Measurements from ENCODE around the gene RAP1GAP2. TPM values are rescaled to one million over a fixed set of nuclear protein-coding genes. Genes with fewer than 3 reads are reported as not detected.
"Not testable (repeated sequence)": the region's sequence is repeated elsewhere in the genome, so short reads cannot be mapped to it uniquely, and the experiment has no call there.

The RAP1GAP2 gene
- total RNA-seq, 1 donor from 2014 or later: 1.0 TPM

DNA sequence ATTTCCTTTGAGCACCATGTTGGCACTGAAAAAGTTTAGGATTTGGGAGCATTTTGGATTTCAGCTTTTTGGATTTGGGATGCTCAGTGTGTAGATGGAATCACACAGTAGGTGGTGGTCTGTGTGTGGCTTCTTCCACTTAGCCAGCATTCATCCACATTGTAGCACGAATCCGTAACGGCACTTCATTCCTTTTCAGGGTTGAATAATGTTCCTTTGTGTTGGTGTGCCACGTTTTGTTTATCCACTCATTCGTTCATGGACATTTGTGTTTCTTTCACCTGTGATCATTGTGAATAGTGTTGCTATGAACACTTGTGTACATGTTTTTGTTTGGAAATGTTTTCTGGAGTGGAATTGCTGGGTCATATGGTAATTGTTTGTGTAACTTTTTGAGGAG is 85.1 kb downstream of the RAP1GAP2 start:
- DNase-seq (ENCODE audit: low read depth in 2 of 2): no peak

DNA sequence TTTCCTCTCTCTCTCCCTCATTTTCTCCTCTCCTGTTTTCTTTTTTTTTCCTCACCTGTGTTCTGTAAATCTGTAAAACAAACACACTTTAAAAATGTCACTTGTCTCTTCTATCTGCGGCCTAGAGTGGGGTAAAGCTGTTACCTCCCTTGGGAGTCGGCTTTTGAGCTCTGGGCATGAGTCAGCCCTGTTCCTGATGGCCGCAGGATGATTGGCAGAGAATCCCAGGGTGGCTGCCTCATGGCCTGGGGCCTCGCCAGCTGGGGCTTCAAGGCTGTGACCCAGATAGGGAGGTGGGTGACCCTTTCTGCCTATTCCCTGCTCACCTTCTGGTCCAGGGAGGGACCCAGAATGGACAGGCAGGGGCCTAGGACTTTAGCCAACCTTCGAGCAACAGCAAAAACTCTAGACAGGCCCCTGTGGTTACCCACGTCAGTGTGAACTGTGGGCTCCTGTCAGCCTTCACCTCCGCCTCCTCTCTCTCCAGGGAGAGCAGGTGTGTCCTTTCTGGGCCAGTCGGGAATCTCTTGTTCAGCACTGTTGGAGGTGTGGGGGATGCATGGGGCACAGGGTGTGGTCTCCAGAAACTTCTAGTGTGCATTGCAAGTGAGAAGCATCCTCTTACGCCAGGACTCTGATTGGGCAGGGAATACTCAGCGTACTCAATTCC is 87.4 kb downstream of the RAP1GAP2 start:
- DNase-seq (ENCODE audit: low read depth in 2 of 2): no peak

DNA sequence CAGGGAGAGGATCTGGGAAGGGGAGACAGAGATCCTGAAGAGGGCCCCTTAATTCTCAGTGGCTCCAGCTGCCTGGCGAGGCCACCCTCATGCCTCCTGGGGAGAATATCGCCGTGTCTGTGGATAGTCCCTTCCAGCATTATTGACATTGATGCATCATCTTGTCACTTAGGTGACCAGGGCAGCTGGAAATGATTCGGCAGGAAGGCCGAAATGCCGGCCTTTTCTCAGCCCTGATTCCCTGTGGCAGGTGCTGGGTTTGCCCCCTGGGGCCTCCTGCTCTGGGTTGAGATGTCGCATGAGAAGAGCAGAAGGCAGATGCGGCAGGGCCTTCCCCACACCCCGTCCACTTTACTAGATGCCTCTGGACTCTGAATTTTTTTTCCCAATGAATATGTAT is 89.5 kb downstream of the RAP1GAP2 start:
- no peak for DNase-seq (ENCODE audit: low read depth in 2 of 2)

DNA sequence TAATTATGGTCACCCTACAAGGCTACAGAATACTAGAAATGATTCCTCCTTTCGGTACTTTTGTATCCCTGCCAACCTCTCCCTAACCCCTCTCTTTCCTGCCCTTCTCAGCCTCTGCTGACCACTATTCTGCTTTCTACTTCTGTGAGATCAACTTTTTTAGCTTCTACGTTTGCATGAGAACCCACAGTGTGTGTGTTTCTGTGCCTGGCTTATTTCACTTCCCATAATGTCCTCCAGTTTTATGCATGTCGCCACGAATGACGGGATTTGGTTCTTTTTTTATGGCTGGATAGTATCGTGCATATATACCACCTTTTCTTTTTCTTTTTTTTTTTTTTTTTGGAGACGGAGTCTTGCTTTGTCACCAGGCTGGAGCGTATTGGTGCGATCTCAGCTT is 92.1 kb downstream of the RAP1GAP2 start:
- DNase-seq (ENCODE audit: low read depth in 2 of 2): no peak

DNA sequence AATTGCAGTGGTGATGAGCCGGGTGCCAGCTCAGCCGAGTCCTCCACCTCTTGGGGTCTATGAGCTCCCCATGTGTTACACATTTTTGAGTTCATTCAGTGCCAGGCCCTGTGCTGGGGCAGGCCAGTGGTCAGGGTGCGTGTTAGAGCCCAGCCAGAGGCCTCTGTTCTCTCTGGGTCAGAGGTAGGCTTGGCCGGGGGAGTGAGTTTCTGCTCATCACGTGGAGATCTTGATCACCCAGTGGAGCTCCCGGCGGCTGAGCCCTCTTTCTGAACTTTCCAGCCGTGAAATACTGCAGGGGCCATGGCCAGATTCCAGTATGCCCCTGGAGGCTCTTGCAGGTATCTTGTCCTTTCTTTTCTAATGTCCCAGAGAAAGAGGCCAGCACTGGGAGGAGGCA is 93.0 kb downstream of the RAP1GAP2 start:
- DNase-seq (ENCODE audit: low read depth in 2 of 2): no peak

DNA sequence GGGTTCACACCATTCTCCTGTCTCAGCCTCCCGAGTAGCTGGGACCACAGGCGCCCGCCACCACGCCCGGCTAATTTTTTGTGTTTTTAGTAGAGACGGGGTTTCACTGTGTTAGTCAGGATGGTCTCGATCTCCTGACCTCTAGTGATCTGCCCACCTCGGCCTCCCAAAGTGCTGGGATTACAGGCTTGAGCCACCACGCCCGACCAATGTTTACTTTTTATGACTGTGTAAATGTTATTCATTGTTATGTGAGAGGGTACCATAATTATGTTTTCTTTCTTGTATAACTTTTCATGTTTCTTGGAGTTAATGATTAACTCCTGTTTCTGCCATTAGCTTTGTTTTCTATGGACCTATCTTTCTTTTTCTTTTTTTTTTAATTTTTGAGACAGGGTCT is 94.5 kb downstream of the RAP1GAP2 start:
- DNase-seq (ENCODE audit: low read depth in 2 of 2): not testable (repeated sequence)

DNA sequence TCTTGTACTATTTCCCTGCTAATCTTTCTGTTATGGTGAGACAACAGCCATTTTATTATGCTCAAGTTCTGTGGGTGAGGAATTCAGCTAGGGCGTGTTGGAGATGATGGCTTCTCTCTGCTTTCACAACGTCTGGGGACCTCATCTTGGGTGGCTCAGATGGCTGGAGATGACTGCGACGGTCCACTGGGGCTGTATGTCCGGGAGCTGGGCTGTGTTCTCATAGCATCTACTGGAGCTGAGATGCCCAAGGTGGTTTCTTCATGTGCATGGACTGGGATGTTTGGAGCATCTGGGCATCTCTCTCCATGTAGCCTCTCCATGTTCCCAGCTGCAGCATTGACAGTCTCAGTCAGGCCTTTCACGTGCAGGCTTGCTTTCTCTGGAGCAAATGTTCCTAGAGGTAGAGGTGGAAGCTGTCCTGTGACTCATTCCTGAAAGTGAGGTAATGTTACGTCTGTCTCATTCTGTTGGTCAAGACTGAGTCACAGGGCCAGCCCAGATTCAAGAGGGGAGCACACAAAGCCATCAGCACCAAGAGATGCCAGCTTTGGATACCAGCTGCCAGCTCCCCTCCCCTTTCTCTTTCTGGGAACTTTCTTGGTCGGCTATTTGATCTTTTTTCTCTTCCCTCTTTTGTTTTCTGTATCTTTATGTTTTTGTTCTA is 96.2 kb downstream of the RAP1GAP2 start:
- DNase-seq (ENCODE audit: low read depth in 2 of 2): peak in 1 of 2 donors; percentile 37

DNA sequence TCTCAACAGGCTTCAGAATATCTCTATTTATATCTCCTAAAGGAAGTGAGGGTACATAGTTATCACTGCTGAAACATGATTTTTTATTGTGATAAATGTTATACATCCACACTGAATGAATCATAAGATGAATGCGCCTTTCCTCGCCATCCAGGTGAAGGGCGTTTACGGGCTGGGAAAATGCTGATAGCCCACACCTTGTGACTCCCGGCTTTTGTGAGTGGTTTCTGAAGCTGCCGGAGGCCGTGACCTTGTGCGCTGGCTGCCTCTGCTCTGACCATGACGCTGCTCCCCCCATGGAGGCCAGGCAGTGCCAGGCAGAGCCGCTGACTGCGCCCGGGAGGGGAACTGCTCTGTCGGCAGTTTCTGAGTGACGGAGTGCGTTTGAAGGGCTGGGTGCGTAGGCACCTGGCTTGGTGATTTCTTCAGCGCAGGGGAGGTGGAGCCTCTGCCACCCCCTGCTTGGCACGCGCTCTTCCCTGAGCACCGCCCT is 97.2 kb downstream of the RAP1GAP2 start:
- DNase-seq (ENCODE audit: low read depth in 2 of 2): no peak

DNA sequence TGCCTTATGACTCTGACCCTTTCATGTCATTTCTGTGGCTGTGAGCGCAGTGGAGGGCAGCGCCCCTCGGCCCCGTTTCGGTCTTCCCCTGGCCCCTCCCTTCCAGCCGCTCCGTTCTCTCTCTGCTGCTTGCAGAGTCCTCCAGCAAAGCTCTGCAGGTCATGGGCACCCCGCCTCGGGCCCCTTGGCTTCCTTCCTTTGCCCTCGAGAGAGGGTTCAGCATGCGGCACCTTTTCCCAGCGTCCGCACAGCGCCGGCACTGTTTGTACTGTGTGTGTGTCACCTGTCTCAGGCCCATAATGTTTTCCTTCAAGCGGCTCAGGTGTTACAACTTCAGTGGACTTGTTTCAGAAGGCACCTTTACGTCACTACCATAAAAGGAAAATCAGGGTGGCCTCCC is 98.5 kb downstream of the RAP1GAP2 start:
- no peak for DNase-seq (ENCODE audit: low read depth in 2 of 2)

DNA sequence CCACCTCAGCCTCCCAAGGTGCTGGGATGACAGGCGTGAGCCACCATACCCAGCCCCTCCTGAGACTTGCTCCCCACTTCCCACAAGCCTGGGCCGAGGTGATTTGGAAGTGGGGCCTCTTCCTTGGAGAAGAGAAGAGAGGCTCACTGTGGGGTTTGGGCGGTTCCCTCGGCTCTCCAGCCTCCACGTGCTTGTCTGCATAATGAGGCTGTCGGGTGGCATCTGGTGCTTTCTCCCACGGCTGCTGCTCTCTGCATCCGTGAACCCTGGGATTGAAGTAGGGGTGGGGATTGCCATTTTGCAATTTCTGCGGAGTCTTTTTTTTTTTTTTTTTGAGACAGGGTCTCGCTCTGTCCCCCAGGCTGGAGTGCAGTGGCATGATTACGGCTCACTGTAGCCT is 101.4 kb downstream of the RAP1GAP2 start:
- no peak for DNase-seq (ENCODE audit: low read depth in 2 of 2)

DNA sequence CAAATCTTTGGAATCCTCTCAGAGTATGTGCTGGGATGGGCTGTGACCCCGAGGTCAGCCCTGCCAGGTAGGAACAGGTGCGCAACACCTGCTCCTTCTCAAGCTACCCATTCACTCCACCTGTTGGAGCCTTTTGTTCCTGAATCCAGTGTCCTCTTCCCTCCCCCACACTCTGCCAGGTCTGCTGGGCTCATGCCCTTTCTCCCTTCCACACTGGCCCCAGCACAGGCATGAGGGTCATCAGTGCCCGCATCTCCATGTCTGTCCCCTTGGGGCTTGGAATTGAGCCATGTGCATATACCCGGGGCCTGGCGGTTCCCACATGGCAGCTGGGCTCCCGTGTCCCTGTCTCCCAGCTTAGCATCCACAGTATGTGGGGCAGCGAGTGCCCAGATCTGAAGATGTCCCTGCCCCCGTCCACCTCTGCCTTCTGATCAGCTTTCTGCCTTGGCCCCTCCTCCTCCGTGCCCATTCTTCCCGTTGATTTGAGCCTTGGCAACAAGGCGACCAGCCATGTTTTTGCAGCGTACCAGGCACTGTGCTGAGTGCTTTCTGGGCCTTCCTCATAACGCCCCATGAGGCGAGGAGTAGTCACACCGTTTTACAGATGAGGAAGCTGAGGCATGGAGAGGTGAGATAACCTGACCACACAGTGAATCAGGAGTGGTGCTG is 102.2 kb downstream of the RAP1GAP2 start:
- no peak for DNase-seq (ENCODE audit: low read depth in 2 of 2)

DNA sequence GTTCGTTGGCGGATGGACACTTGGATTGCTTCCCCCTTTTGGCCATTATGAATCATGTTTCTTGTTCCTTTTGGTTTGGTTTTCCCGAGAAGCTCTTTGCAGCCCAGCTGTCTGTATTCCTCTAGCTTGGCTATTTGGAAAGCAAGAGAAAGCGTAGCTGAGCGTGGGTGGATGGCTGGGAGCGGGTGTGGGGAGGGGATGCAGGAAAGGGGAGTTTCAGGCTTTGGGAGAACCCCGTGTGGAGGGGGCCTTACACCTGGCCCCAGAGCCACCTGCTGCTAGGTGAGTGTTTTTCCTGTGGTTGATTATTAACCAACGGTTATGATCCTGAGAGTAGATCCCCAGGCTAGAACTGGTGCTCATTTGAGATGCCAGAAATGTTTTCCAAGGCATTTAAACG is 103.7 kb downstream of the RAP1GAP2 start:
- DNase-seq (ENCODE audit: low read depth in 2 of 2): no peak

DNA sequence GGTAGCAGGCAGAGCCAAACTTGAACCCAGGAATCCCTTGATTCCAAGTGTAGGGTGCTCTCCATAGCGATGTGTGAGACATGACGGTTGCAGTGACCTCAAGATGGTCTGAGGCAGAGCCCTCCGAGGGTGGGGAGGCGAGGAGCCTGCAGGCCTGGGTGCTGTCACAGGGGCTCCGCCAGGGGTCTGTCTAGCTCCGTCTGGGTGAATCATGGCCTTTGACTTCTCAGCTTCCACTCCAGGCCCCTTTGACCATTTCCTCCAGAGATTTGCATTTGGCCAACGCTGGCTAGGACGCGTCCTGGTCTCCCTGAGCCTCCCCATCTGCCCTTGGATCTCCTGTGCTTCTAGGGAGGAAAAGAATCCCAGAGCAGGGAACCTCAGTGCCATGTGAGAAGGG is 104.6 kb downstream of the RAP1GAP2 start:
- no peak for DNase-seq (ENCODE audit: low read depth in 2 of 2)

DNA sequence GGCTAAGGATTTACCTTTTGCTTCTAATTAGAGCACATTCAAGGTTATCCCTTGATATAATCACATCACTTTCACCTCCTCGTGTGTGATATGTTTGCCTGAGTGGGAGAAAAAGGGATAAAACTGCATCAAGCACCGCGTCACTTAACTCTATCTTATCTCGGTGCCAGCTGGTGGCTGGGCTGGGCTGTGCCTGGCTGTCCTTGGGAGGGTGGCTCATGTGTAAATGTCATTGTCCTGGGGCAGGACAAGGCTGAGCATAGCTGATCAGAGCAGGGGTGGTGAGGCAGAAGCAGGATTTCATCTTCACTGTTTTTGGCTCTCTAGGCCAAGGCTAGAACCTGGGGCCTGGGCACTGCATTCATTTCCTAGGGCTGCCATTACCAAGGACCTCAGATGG is 105.3 kb downstream of the RAP1GAP2 start:
- DNase-seq (ENCODE audit: low read depth in 2 of 2): no peak

DNA sequence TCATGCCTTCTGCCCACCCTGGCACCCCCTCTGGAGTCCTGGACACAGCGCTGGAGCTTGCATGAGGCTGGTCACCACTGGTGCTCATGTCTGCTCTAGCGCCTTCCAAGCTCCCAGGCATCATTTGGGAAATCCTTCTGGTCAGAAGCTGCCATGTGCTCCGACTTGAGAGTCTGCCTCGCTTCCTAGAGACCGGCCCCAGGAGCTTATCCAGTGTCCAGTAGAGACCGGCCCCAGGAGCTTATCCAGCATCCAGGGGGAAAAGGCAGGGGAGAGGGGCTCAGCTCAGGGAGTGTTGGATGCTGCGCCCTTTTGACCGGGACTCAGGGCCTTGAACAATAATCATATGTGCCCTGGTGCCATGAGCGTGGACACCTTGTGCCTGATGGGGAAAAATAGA is 106.3 kb downstream of the RAP1GAP2 start:
- DNase-seq (ENCODE audit: low read depth in 2 of 2): no peak

DNA sequence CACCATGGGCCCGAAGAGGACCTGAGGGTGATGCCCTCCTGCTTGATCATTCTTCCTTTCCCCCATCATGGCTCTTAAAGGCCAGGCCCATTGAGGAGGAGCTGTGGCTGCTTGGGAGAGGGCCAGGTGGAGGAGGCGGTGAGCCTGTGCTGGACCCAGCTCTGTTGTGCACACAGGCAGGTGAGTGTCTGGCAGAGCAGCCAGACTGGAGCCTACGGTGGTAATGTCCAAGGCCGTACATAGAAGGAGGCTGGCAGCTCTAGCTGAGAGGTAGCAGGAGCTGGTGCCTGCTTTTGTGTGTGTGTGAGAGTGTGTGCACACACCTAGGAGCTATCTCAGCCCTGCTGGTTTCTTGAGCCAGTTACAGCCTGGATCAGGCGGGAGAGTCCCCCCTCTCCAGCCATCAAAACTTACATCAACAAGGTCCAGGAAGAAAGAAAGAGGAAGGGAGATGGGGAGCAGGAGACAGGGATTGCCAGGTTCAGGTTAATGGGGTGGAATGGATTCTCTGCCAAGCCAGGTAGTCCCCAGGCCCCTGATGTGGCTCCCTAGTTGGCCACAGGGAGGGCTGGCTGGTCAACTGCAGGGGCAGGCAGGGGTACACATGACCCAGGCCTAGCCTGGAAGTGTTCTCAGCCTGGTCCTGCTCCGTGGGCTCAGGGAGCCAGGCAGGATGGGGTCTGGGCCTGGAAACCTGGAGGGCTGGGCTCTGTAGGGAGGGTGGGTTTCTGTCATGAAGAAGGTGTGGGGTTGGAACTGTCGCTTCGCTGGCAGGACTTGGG is 107.1 kb downstream of the RAP1GAP2 start:
- no peak for DNase-seq (ENCODE audit: low read depth in 2 of 2)

DNA sequence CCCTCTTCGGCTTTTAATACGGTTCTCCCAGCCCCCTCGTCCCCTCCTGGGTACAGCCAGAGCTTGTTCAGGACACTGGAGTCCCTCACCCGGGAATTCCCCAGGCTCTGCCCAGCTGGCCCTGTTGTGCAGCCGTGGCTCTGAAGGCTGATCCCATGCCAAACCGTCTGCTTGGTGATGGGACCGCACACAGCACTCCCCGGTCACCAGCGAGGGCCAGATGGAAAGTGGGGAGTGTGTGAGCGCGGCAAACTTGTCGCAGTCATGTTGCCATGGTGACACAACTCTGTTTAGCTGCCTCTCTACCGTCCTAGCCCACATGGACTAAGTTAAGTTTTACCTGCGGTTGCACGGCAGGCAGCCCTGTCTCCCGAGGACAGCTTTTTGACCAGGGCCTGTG is 107.9 kb downstream of the RAP1GAP2 start:
- no peak for DNase-seq (ENCODE audit: low read depth in 2 of 2)

DNA sequence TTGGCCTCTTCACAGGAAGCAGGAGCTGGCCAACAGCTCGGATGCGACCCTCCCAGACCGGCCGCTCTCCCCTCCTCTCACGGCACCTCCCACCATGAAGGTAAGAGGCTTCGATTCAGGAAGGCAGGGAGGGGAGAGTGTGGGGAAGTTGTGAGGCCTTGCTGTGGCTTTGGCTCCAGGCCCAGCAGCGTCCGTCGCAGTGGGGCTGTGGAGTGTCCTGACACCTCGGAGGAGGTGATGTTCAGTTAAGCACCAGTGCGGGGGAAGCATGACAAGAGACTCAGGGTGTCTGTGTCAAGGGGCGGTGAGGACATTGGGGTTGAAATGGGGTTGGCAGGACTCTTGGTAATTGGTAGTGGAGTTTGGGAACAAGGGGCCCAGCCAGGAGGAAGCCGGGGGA is 109.0 kb downstream of the RAP1GAP2 start:
- DNase-seq (ENCODE audit: low read depth in 2 of 2): no peak

DNA sequence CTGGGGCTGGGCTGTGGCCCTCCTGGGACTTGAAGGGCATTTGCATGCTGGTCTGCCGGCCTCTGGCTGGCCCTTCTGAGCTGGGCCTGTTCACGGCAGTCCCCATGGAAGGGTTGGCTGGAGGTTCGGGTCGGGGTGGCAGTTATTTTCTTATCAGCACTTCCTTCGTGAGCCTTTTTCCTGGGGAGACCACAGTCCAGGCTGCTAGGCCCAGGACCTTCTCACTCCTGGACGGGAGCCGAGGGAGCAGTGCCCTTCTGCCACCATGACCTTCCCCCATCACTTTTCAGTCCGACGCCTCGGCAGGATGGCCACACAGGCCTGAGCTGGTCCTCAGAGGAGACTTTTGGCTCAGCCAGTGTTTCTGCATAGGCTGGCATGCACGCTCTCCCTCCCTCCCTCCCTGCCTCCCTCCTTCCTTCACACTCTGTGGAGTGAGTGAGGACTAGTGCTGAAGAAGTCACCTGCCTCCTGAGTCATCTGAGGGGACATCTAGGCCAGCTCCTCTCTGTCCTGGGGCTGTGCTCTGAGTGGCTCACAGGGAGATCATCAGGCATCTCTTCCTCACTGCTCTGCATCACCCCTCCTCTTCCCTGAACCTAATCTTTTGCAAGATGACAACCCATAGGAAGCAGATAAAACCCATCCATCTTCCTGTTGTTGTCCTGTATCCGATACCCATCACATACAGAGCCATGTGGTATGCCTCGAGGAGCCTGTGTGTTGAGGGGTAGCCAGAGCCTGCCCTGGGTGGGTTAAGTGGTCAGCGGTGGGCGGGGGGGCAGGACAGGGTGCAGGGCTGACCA is 109.7 kb downstream of the RAP1GAP2 start:
- no peak for DNase-seq (ENCODE audit: low read depth in 2 of 2)

DNA sequence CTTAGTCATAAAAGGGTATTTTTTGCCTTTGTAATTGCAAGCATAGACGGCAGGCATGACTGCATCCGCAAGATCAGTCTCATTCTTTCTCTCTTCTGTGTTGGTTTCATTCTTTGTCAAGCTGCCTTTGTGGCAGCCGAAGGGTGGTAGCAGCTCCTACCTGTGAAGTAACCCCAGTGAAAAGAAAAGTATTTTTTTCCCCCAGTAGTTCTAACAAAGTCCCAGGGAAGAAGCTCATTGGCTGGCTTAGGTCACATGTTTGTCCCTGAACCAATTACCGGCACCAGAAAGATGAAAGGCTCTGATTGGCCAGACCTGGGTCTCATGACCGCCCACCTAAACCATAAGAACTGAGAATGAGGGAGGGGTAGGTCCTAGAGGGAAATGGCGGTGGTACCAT is 110.7 kb downstream of the RAP1GAP2 start:
- DNase-seq (ENCODE audit: low read depth in 2 of 2): no peak

DNA sequence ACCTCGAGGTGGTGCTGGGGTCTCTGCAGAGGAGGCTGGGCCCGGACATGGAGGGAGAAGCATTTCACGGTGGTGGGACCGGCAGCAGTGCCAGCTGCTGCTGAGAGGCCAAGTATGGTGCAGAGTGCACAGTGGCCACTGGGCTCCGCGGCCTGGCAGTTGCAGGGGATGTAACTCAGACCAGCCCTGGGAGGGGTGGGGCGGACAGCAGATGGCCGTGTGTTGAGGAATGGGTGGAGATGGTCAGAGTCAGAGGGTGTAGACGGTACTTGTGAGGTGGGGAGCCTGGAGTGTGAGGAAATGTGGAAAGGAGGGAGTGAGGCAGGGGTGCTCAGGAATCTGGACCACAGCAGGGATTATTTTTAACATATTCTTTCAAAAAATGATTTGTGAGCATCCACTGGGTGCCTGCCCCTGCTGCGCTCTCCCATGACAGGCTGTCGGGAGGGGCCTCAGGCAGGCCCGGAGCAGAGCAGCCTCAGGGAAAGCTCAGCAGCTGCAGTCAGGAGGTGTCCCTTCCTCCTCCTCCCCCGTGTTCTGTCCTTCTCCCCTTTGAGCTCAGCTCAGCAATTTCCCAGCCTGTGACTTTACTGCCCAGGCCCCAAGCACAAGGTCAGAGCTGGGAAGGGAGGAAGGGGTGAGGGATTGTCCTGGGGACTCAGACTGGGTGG is 113.1 kb downstream of the RAP1GAP2 start:
- DNase-seq (ENCODE audit: low read depth in 2 of 2): no peak

Measured in dermis microvascular lymphatic vessel endothelial cell (primary cell).